ENCODE data around the gene NTM. TPM values are rescaled to one million over a fixed set of nuclear protein-coding genes. Genes with fewer than 3 reads are reported as not detected.
A peak's percentile ranks its signal among the peaks of the same experiment; 100 is the strongest.

The NTM gene
- total and polyA plus RNA-seq, 2 of the 8 experiments (the other 6 are each of a cell fraction or from before 2014, with no cell fraction given), result 13.4 to 20.0 TPM

GRCh38 chr11:131739243-131739882, 368.9 kb downstream of the NTM start:
- Histone ChIP-seq H4K91ac (replicated peaks; ENCODE audit: insufficient read length, low read length) (no peak overlapping the region), H3K4ac (replicated peaks; ENCODE audit: insufficient read length, low read depth, low read length) (no peak overlapping the region), H2BK12ac (ENCODE audit: low read depth, low read length) (no peak overlapping the region), H3K9ac (replicated peaks in 1 of 4; ENCODE audit: extremely low read depth in 1 of 4, low read depth in 3 of 4, low read length in 3 of 4) (no peak overlapping the region), H4K20me1 (replicated peaks in 1 of 2; ENCODE audit: control insufficient read depth in 1 of 2, insufficient read depth in 2 of 2, low read length in 2 of 2) (no peaks in the 10 kb centered on the region), H2BK20ac (ENCODE audit: low read length) (no peak overlapping the region), H3K36me3 (ENCODE audit: control insufficient read depth in 2 of 4, insufficient read depth in 4 of 4, low read length in 3 of 4) (no peaks in the 10 kb centered on the region), H3K9me3 (ENCODE audit: insufficient read depth in 2 of 2, low read depth in 1 of 2, low read length in 1 of 2) (no peaks in the 10 kb centered on the region), H4K8ac (ENCODE audit: extremely low read depth, insufficient read depth, low read length) (no peak overlapping the region), H2AFZ (ENCODE audit: low read length) (no peak overlapping the region), H3K27me3 (replicated peaks in 1 of 4; ENCODE audit: control insufficient read depth in 3 of 4, extremely low read depth in 1 of 4, insufficient read depth in 3 of 4, low read length in 3 of 4) (no peaks in the 10 kb centered on the region), H3K4me2 (ENCODE audit: insufficient read depth in 1 of 2, low read depth in 2 of 2, low read length in 2 of 2) (no peak overlapping the region), H3K14ac (ENCODE audit: insufficient read length) (no peak overlapping the region), H3K23ac (ENCODE audit: insufficient read length) (no peak overlapping the region), H3K27ac (ENCODE audit: low read depth, low read length) (no peak overlapping the region), H4K5ac (ENCODE audit: insufficient read length, low read depth, low read length) (no peak overlapping the region), H3K18ac (ENCODE audit: extremely low read depth, low read length) (0 out of 2 replicates have a peak overlapping the region, but pooled peaks have one; percentile 21), H3K4me1 (replicated peaks in 1 of 4; ENCODE audit: control insufficient read depth in 3 of 4, insufficient read depth in 4 of 4, low read length in 3 of 4) (peaks cover 0 to 6% (median 0%) of the 10 kb centered on the region in 4 experiments; a peak in 1 of 7 replicates), H2BK5ac (ENCODE audit: low read depth, low read length) (no peak overlapping the region), H3K79me1 (ENCODE audit: low read depth, low read length) (no peaks in the 10 kb centered on the region), H3K4me3 (ENCODE audit: extremely low read depth in 1 of 4, insufficient read depth in 2 of 4, low read depth in 3 of 4, low read length in 4 of 4) (no peak overlapping the region), H2AK5ac (ENCODE audit: low read depth, low read length) (no peak overlapping the region), H3K23me2 (ENCODE audit: low read depth, low read length) (no peaks in the 10 kb centered on the region), H3K79me2 (ENCODE audit: control insufficient read depth in 1 of 2, insufficient read depth in 2 of 2, low read length in 2 of 2) (no peaks in the 10 kb centered on the region), H2BK15ac (ENCODE audit: low read length) (no peak overlapping the region; the same call in 1 of the 2 replicates), H2BK120ac (replicated peaks; ENCODE audit: low read depth, low read length) (no peak overlapping the region), H3K56ac (replicated peaks; ENCODE audit: insufficient read length, low read depth, low read length) (no peak overlapping the region)
- WGBS, 2 experiments (ENCODE audit: extremely low coverage in 1 of 2, insufficient coverage in 1 of 2, insufficient read length in 1 of 2, insufficient replicate concordance in 2 of 2, low coverage in 1 of 2, low lambda C conversion rate in 2 of 2, missing lambda C conversion rate in 1 of 2), result 86% methylated on average over 11 of the region's 11 CpGs; no CpG with 5 or more reads in 1 of the 2 experiments
- no peak for FAIRE-seq
- DNase-seq (ENCODE audit: low read depth in 1 of 2, low spot score in 2 of 2), result no peak
- POLR2A ChIA-PET (ENCODE audit: partially characterized antibody), result no interaction called here
- CTCF ChIA-PET (ENCODE audit: partially characterized antibody), result interaction anchor here (0.7 to 3.2 kb wide), 22 partner anchors 9 to 388 kb away, joined by 3 to 37 read pairs (median 4); no protein-coding TSS in a partner anchor
- TF ChIP-seq KDM4A (IDR thresholded peaks at IDR 0.05; ENCODE audit: low read depth, low read length, severe bottlenecking) (no peak), SUZ12 (IDR thresholded peaks at IDR 0.05; ENCODE audit: low read length) (no peak), RAD21 (IDR thresholded peaks at IDR 0.05 in 1 of 2, conservative IDR thresholded peaks at IDR 0.05 in 1 of 2; ENCODE audit: low read depth in 2 of 2, low read length in 2 of 2) (0 out of 4 replicates have a peak, but pooled peaks have one; percentile 3 to 5), EZH2 (IDR thresholded peaks at IDR 0.05; ENCODE audit: low read depth, low read length, severe bottlenecking) (no peak), ASH2L (IDR thresholded peaks at IDR 0.05; ENCODE audit: low read length) (peak; percentile 37), SP1 (IDR thresholded peaks at IDR 0.05; ENCODE audit: low read depth, low read length) (no peak), RBBP5 (IDR thresholded peaks at IDR 0.05; ENCODE audit: borderline replicate concordance, low read depth, low read length) (no peak), SIRT6 (IDR thresholded peaks at IDR 0.05; ENCODE audit: low read length) (no peak), CHD2 (IDR thresholded peaks at IDR 0.05; ENCODE audit: low read length) (no peak)
- TF ChIP-seq, protein P1, sequence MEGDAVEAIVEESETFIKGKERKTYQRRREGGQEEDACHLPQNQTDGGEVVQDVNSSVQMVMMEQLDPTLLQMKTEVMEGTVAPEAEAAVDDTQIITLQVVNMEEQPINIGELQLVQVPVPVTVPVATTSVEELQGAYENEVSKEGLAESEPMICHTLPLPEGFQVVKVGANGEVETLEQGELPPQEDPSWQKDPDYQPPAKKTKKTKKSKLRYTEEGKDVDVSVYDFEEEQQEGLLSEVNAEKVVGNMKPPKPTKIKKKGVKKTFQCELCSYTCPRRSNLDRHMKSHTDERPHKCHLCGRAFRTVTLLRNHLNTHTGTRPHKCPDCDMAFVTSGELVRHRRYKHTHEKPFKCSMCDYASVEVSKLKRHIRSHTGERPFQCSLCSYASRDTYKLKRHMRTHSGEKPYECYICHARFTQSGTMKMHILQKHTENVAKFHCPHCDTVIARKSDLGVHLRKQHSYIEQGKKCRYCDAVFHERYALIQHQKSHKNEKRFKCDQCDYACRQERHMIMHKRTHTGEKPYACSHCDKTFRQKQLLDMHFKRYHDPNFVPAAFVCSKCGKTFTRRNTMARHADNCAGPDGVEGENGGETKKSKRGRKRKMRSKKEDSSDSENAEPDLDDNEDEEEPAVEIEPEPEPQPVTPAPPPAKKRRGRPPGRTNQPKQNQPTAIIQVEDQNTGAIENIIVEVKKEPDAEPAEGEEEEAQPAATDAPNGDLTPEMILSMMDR (IDR thresholded peaks at IDR 0.05; ENCODE audit: control extremely low read depth in 1 of 3, insufficient read depth in 1 of 3, low read depth in 1 of 3, low read length in 3 of 3), result peak in 1 of 3 experiments; percentile 6; a peak in 1 of 4 replicates
